DND-41 (cell line): ENCODE data around the gene EMILIN2.

Experiments used
- ATAC-seq: fragments of 200-7000 bp; cut with Tn5 transposase; 3 replicates; pipeline ENCODE4 v1.9.1; 2021; ENCODE audit warnings: low read depth; ENCODE audit not compliant: insufficient read depth
- DNase-seq: peaks from one replicate; pipeline ENCODE4 v3.0.0-alpha.2; 2020
- H2AFZ ChIP-seq: 2 replicates; pipeline ENCODE4 v1.6.0; 2012; ENCODE audit warnings: low read depth, low read length
- H3K27ac ChIP-seq: 2 replicates; pipeline ENCODE4 v1.5.1; 2012; ENCODE audit warnings: low read length, inconsistent platforms
- H3K27me3 ChIP-seq: fragments of 200-600 bp; sonication (generic); 2 replicates; pipeline ENCODE4 v1.6.0; 2012; ENCODE audit warnings: low read length, mild to moderate bottlenecking, inconsistent platforms; ENCODE audit not compliant: insufficient read depth, poor library complexity
- H3K36me3 ChIP-seq: 2 replicates; pipeline ENCODE4 v1.5.1; 2012; ENCODE audit warnings: low read length, inconsistent platforms; ENCODE audit not compliant: insufficient read depth
- H3K4me1 ChIP-seq: 2 replicates; pipeline ENCODE4 v1.5.1; 2012; ENCODE audit warnings: mild to moderate bottlenecking, low read length; ENCODE audit not compliant: insufficient read depth
- H3K4me2 ChIP-seq: 2 replicates; pipeline ENCODE4 v1.6.0; 2012; ENCODE audit warnings: mild to moderate bottlenecking, moderate library complexity, low read length, inconsistent platforms; ENCODE audit not compliant: insufficient read depth
- H3K4me3 ChIP-seq, 2 experiments: fragments of 200-600 bp in 1 of 2; shearing (Covaris generic) in 1 of 2; 2 replicates each; pipeline ENCODE4 v1.5.1; 2012 to 2016; ENCODE audit warnings: inconsistent platforms in 2 of 2, low read length in 2 of 2, mild to moderate bottlenecking in 2 of 2, low read depth in 1 of 2, moderate library complexity in 1 of 2
- H3K79me2 ChIP-seq: 2 replicates; pipeline ENCODE4 v1.6.0; 2012; ENCODE audit warnings: low read length, inconsistent platforms; ENCODE audit not compliant: insufficient read depth
- H3K9ac ChIP-seq: 2 replicates; pipeline ENCODE4 v1.6.0; 2012; ENCODE audit warnings: low read depth, mild to moderate bottlenecking, inconsistent platforms, low read length, moderate library complexity
- H3K9me3 ChIP-seq: 2 replicates; pipeline ENCODE4 v1.5.1; 2012; ENCODE audit warnings: low read length, moderate library complexity, mild to moderate bottlenecking, inconsistent platforms; ENCODE audit not compliant: insufficient read depth, severe bottlenecking
- H4K20me1 ChIP-seq: 2 replicates; pipeline ENCODE4 v1.6.0; 2012; ENCODE audit warnings: low read length; ENCODE audit not compliant: insufficient read depth
- CTCF ChIP-seq: IDR thresholded peaks from 2 replicates; pipeline ENCODE4 v1.5.1; 2012; ENCODE audit warnings: borderline replicate concordance, low read length, moderate library complexity, mild to moderate bottlenecking; ENCODE audit not compliant: poor library complexity, severe bottlenecking; ENCODE audit errors: extremely low read depth
- EZH2 ChIP-seq: IDR thresholded peaks from 3 replicates; pipeline ENCODE4 v1.6.1; 2012; ENCODE audit warnings: borderline replicate concordance, low read depth, mild to moderate bottlenecking, moderate library complexity, low read length, inconsistent platforms; ENCODE audit not compliant: severe bottlenecking

EMILIN2 gene

GRCh38 chr18:2902327-2902726 lies 55.5 kb downstream of the EMILIN2 start:
- Histone ChIP-seq H3K27ac (no peak overlapping the region), H4K20me1 (no peaks in the 10 kb centered on the region; the same call in 1 of the 2 replicates), H3K4me2 (no peak overlapping the region), H3K27me3 (no peaks in the 10 kb centered on the region), H3K79me2 (peaks cover 12% of the 10 kb centered on the region), H3K9me3 (no peaks in the 10 kb centered on the region), H2AFZ (no peak overlapping the region), H3K36me3 (no peaks in the 10 kb centered on the region), H3K9ac (no peak overlapping the region), H3K4me3 (no peak overlapping the region), H3K4me1 (peaks cover 20% of the 10 kb centered on the region)
- DNase-seq (no peak), ATAC-seq (no peak)
- TF ChIP-seq EZH2, result no peak
- no peak for TF ChIP-seq CTCF

GRCh38 chr18:2903006-2903405 lies 56.2 kb downstream of the EMILIN2 start:
- ATAC-seq (no peak), DNase-seq (no peak)
- Histone ChIP-seq H3K27ac (no peak overlapping the region), H2AFZ (no peak overlapping the region), H3K9me3 (no peaks in the 10 kb centered on the region), H3K4me1 (peaks cover 26% of the 10 kb centered on the region), H3K79me2 (peaks cover 15% of the 10 kb centered on the region), H3K36me3 (peaks cover under 1% of the 10 kb centered on the region; the same call in 1 of the 2 replicates), H3K27me3 (no peaks in the 10 kb centered on the region), H3K4me3 (no peak overlapping the region), H3K4me2 (no peak overlapping the region), H4K20me1 (peaks cover 5% of the 10 kb centered on the region), H3K9ac (no peak overlapping the region)
- TF ChIP-seq EZH2 (no peak), CTCF (no peak)

GRCh38 chr18:2905854-2906703 lies 59.3 kb downstream of the EMILIN2 start:
- Histone ChIP-seq H3K4me3 (peak overlapping the region; percentile 81 to 82), H3K79me2 (peaks cover 18% of the 10 kb centered on the region), H3K4me2 (peak overlapping the region; percentile 74), H3K27ac (peak overlapping the region; percentile 74), H3K4me1 (peaks cover 26% of the 10 kb centered on the region), H3K9me3 (no peaks in the 10 kb centered on the region), H3K9ac (peak overlapping the region; percentile 88), H3K27me3 (no peaks in the 10 kb centered on the region), H2AFZ (peak overlapping the region; percentile 95), H3K36me3 (peaks cover 31% of the 10 kb centered on the region), H4K20me1 (peaks cover 10% of the 10 kb centered on the region)
- TF ChIP-seq EZH2, result no peak
- TF ChIP-seq CTCF, result no peak
- peak; percentile 84 for DNase-seq
- ATAC-seq, result peak; percentile 76
